ENCODE results near the gene POLR3K.

POLR3K gene

DNA sequence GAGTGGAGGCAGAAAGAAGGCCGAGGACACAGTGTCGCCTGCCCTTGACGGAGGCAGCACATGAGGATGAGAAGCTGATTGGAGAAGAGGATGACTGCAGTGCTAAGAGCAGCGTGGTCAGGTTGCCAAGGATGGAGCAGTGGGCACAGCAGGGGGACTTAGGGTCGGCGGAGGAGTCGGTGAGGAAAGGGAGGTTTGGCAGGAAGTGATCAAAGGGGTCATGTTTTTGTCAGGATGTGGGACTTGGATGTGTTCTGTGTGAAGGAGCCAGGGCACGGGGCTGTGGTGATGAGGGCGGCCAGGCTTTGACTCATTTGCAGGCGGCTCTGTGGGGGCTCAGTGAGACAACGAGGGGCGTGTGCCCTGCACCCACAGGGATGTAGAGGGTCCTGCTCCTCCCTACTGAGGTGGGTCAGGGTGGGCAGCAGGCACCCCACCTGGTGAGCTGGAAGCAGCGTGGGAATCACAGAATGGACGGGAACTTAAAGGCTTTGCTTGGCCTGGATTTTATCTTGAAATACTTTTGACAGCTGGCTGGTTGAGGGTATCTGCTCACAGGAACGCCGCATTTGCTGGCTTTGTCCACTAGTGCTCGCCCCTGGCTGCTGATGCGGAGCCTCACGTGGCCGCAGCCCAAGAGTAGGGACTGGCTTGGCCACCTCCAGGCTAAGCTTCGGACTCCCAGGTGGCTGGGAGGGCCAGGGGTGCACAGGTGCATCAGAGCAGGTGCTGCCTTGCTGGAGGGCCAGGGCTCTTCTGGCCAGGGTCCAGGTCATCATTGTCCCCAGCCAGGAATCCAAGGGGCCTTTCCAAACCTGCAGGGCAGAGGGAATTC is 30.6 kb upstream of the POLR3K start:
- Histone ChIP-seq H3K4ac (ENCODE audit: low read depth, low read length) (no peak overlapping the region), H3K27me3 (ENCODE audit: insufficient read depth, low read length, poor library complexity) (no peaks in the 10 kb centered on the region), H3K23ac (ENCODE audit: low read length) (no peak overlapping the region), H3K36me3 (ENCODE audit: control insufficient read depth, insufficient read depth, low read length) (peaks cover 7% of the 10 kb centered on the region), H2BK15ac (replicated peaks; ENCODE audit: low read depth) (no peak overlapping the region), H2BK5ac (ENCODE audit: low read length) (no peak overlapping the region), H4K8ac (ENCODE audit: low read depth, low read length) (no peak overlapping the region), H3K79me1 (ENCODE audit: low read length) (peaks cover 3% of the 10 kb centered on the region), H3K4me2 (ENCODE audit: low read length) (no peak overlapping the region), H4K5ac (ENCODE audit: low read length) (no peak overlapping the region), H3K4me3 (ENCODE audit: low read length) (no peak overlapping the region), H3K79me2 (ENCODE audit: control insufficient read depth, insufficient read depth, low read length) (no peaks in the 10 kb centered on the region), H2BK120ac (ENCODE audit: low read depth, low read length) (no peak overlapping the region), H3K27ac (ENCODE audit: low read depth, low read length) (no peak overlapping the region), H3K56ac (ENCODE audit: low read length) (no peak overlapping the region), H3K4me1 (ENCODE audit: control insufficient read depth, low read depth, low read length) (no peaks in the 10 kb centered on the region), H3K18ac (ENCODE audit: low read length) (no peak overlapping the region), H2AK5ac (ENCODE audit: low read length) (no peak overlapping the region), H3K9ac (ENCODE audit: low read length) (no peak overlapping the region)
- no CpG with 5 or more reads among the region's 21 CpGs for WGBS (ENCODE audit: extremely low coverage, insufficient coverage, low lambda C conversion rate)
- DNase-seq = no peak

DNA sequence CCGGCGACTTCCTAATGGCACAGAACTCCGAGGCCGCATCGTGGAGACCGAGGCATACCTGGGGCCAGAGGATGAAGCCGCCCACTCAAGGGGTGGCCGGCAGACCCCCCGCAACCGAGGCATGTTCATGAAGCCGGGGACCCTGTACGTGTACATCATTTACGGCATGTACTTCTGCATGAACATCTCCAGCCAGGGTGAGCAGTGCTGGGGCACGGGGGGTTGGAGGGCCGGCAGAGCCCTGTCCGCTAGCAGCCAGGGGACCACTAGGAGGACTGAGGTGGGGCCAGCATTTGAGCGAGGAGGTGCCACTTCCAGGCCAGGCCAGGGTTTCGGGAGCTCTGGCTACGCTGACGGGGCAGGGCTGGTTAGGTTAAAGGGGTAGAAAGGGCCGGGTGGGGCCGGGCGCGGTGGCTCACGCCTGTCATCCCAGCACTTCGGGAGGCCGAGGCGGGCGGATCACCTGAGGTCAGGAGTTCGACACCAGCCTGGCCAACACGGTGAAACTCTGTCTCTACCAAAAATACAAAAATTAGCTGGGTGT is 29.7 kb upstream of the POLR3K start:
- H3K23ac ChIP-seq (ENCODE audit: low read length) = no peak overlapping the region
- no peak overlapping the region for H2BK120ac ChIP-seq (ENCODE audit: low read depth, low read length)
- peaks cover 6% of the 10 kb centered on the region for H3K79me1 ChIP-seq (ENCODE audit: low read length)
- no peak overlapping the region for H3K4ac ChIP-seq (ENCODE audit: low read depth, low read length)
- H3K27ac ChIP-seq (ENCODE audit: low read depth, low read length) = no peak overlapping the region
- H3K79me2 ChIP-seq (ENCODE audit: control insufficient read depth, insufficient read depth, low read length) = no peaks in the 10 kb centered on the region
- no peak overlapping the region for H3K18ac ChIP-seq (ENCODE audit: low read length)
- no peak overlapping the region for H2BK15ac ChIP-seq (replicated peaks; ENCODE audit: low read depth)
- no CpG with 5 or more reads among the region's 31 CpGs for WGBS (ENCODE audit: extremely low coverage, insufficient coverage, low lambda C conversion rate)
- no peak overlapping the region for H3K56ac ChIP-seq (ENCODE audit: low read length)
- H3K4me3 ChIP-seq (ENCODE audit: low read length) = no peak overlapping the region
- H4K8ac ChIP-seq (ENCODE audit: low read depth, low read length) = no peak overlapping the region
- no peak overlapping the region for H3K9ac ChIP-seq (ENCODE audit: low read length)
- H2AK5ac ChIP-seq (ENCODE audit: low read length) = no peak overlapping the region
- DNase-seq = no peak
- H3K36me3 ChIP-seq (ENCODE audit: control insufficient read depth, insufficient read depth, low read length) = peaks cover 7% of the 10 kb centered on the region
- H3K4me2 ChIP-seq (ENCODE audit: low read length) = no peak overlapping the region
- H3K27me3 ChIP-seq (ENCODE audit: insufficient read depth, low read length, poor library complexity) = no peaks in the 10 kb centered on the region
- no peak overlapping the region for H4K5ac ChIP-seq (ENCODE audit: low read length)
- no peak overlapping the region for H2BK5ac ChIP-seq (ENCODE audit: low read length)
- no peaks in the 10 kb centered on the region for H3K4me1 ChIP-seq (ENCODE audit: control insufficient read depth, low read depth, low read length)

DNA sequence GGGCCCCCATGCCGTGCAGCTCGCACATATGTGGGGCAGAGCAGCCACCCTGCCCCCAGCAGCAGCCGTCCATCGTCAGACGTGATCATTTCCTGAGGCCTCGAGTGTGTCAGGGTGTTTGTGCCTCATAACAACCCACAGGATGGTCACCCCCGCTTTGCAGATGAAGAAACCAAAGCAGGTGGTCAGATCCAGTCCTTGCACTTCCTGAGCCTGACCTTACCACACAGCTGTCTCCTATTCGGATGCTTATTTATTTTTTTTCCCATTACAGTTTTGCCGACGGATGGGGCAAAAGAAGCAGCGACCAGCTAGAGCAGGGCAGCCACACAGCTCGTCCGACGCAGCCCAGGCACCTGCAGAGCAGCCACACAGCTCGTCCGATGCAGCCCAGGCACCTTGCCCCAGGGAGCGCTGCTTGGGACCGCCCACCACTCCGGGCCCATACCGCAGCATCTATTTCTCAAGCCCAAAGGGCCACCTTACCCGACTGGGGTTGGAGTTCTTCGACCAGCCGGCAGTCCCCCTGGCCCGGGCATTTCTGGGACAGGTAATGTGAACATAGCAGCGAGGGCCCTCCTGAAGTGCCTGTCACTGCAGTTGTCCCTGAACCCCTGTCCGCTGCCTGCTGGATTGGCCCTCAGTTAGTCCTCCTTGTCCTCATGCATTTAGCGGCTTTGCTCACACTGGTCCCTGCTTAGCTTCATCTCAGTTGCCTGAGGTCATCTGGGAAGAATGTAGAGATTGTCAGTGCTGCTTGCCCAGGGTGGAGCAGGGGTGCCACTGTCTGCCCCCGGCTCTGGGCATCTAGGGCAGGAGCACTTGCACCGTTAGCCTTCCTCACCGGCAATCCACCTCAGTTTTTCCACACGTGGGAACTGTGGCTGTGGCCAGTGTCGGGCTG is 26.0 kb upstream of the POLR3K start:
- Histone ChIP-seq H3K4me2 (ENCODE audit: low read length) (no peak overlapping the region), H3K4me3 (ENCODE audit: low read length) (no peak overlapping the region), H4K8ac (ENCODE audit: low read depth, low read length) (no peak overlapping the region), H3K4me1 (ENCODE audit: control insufficient read depth, low read depth, low read length) (peaks cover 22% of the 10 kb centered on the region), H2BK120ac (ENCODE audit: low read depth, low read length) (no peak overlapping the region), H3K56ac (ENCODE audit: low read length) (peak overlapping the region; percentile 98), H3K23ac (ENCODE audit: low read length) (peak overlapping the region; percentile 92), H2BK5ac (ENCODE audit: low read length) (no peak overlapping the region), H3K79me2 (ENCODE audit: control insufficient read depth, insufficient read depth, low read length) (no peaks in the 10 kb centered on the region), H3K79me1 (ENCODE audit: low read length) (peaks cover 6% of the 10 kb centered on the region), H2BK15ac (replicated peaks; ENCODE audit: low read depth) (no peak overlapping the region), H4K5ac (ENCODE audit: low read length) (no peak overlapping the region), H3K9ac (ENCODE audit: low read length) (peak overlapping the region; percentile 99), H2AK5ac (ENCODE audit: low read length) (no peak overlapping the region), H3K18ac (ENCODE audit: low read length) (no peak overlapping the region), H3K27ac (ENCODE audit: low read depth, low read length) (no peak overlapping the region), H3K36me3 (ENCODE audit: control insufficient read depth, insufficient read depth, low read length) (peaks cover 4% of the 10 kb centered on the region), H3K4ac (ENCODE audit: low read depth, low read length) (no peak overlapping the region), H3K27me3 (ENCODE audit: insufficient read depth, low read length, poor library complexity) (no peaks in the 10 kb centered on the region)
- peak; percentile 36 for DNase-seq
- no CpG with 5 or more reads among the region's 32 CpGs for WGBS (ENCODE audit: extremely low coverage, insufficient coverage, low lambda C conversion rate)

DNA sequence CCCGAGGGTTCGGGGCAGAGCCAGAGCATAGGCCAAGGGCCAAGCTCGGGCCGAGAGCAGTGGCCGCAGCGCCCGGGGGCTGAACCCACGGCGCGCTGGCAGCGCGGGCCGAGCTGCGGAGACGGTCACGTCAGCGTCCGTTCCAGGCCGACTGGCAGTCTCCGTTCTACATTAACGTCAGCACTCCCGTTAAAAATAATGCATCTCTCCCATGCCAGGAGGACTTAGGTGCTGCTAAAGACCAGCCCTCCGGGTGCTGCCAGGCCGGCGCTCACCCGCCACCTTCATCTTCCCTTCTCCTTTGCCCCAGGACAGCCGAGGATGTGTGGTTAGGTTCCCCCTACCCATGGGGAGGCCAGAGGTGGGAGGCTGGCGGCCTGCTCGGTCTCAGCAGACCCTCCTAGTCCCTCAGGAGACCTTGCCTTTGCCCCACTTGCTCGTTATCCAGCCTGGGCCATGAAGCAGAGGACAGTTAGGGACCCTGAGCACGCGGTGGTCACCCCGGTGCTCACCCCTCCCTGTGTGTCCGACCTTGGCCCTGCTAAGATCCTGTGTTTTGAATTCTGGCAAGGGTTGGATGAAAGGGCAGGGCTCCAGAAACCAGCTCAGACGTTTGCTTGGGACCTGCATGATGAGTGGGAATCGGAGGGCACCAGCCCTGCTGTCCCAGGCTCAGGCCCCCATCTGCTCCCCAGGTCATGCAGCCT is 25.2 kb upstream of the POLR3K start:
- peak overlapping the region; percentile 83 for H3K18ac ChIP-seq (ENCODE audit: low read length)
- no peak overlapping the region for H4K8ac ChIP-seq (ENCODE audit: low read depth, low read length)
- H3K23ac ChIP-seq (ENCODE audit: low read length) = peak overlapping the region; percentile 92
- H2BK15ac ChIP-seq (replicated peaks; ENCODE audit: low read depth) = no peak overlapping the region
- H2BK5ac ChIP-seq (ENCODE audit: low read length) = peak overlapping the region; percentile 63
- H4K5ac ChIP-seq (ENCODE audit: low read length) = no peak overlapping the region
- peak overlapping the region; percentile 98 for H3K56ac ChIP-seq (ENCODE audit: low read length)
- no peak for DNase-seq
- no CpG with 5 or more reads among the region's 36 CpGs for WGBS (ENCODE audit: extremely low coverage, insufficient coverage, low lambda C conversion rate)
- H2BK120ac ChIP-seq (ENCODE audit: low read depth, low read length) = peak overlapping the region; percentile 63
- peak overlapping the region; percentile 89 for H3K4ac ChIP-seq (ENCODE audit: low read depth, low read length)
- H3K27me3 ChIP-seq (ENCODE audit: insufficient read depth, low read length, poor library complexity) = no peaks in the 10 kb centered on the region
- H3K36me3 ChIP-seq (ENCODE audit: control insufficient read depth, insufficient read depth, low read length) = peaks cover 4% of the 10 kb centered on the region
- H3K27ac ChIP-seq (ENCODE audit: low read depth, low read length) = peak overlapping the region; percentile 14
- peak overlapping the region; percentile 99 for H3K9ac ChIP-seq (ENCODE audit: low read length)
- H3K4me2 ChIP-seq (ENCODE audit: low read length) = peak overlapping the region; percentile 85
- H3K79me1 ChIP-seq (ENCODE audit: low read length) = peaks cover 6% of the 10 kb centered on the region
- H3K4me1 ChIP-seq (ENCODE audit: control insufficient read depth, low read depth, low read length) = peaks cover 30% of the 10 kb centered on the region
- H2AK5ac ChIP-seq (ENCODE audit: low read length) = no peak overlapping the region
- H3K79me2 ChIP-seq (ENCODE audit: control insufficient read depth, insufficient read depth, low read length) = no peaks in the 10 kb centered on the region
- peak overlapping the region; percentile 79 for H3K4me3 ChIP-seq (ENCODE audit: low read length)

DNA sequence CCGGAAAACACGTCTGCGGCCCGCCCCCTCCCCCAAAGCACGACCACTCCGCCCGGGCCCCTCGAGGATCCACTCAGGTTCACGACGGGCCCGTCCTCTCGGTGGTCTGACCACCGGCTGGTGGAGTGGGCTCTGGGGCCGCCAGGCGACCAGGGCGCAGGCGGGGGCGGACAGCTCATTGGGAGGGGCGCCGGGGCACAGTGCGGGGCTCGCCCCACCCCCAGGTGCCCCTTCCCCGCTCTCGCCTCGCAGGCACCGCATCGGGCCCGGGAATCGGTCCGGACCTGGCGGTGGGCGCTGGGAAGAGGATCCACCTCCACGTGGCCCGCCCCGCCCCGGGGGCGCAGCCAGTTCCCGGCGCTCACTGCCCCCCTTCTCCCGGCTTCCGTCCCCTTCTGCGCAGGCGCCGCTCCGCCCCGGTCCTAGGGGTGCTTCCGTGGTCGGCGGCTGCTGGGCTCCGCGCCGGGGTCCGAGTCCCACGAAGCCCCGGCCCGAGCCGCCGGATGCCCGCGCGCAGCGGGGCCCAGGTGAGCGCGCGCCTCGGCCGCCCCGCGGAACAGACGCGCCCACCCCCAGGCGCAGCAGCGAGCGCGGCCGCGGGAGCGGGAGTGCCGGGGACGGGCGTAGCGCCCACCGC is 24.5 kb upstream of the POLR3K start, which contains the start of gene MPG:
Gene MPG (plus strand): TSS at position 419 of the 637 bp plus-strand sequence. CDS start 85 bp downstream, at position 504.
- Histone ChIP-seq H3K23ac (ENCODE audit: low read length) (peak within 1 kb of the TSS; percentile 92), H3K36me3 (ENCODE audit: control insufficient read depth, insufficient read depth, low read length) (peaks cover 4% of the 10 kb centered on the region), H4K8ac (ENCODE audit: low read depth, low read length) (peak within 1 kb of the TSS; percentile 2), H2BK120ac (ENCODE audit: low read depth, low read length) (peak within 1 kb of the TSS; percentile 63), H2AK5ac (ENCODE audit: low read length) (peak within 1 kb of the TSS; percentile 71), H2BK15ac (replicated peaks; ENCODE audit: low read depth) (no peak within 1 kb of the TSS), H3K4me3 (ENCODE audit: low read length) (peak within 1 kb of the TSS; percentile 79), H2BK5ac (ENCODE audit: low read length) (peak within 1 kb of the TSS; percentile 63), H3K79me1 (ENCODE audit: low read length) (peaks cover 6% of the 10 kb centered on the region), H3K18ac (ENCODE audit: low read length) (peak within 1 kb of the TSS; percentile 83), H3K4ac (ENCODE audit: low read depth, low read length) (peak within 1 kb of the TSS; percentile 89), H3K4me2 (ENCODE audit: low read length) (peak within 1 kb of the TSS; percentile 85), H3K9ac (ENCODE audit: low read length) (peak within 1 kb of the TSS; percentile 99), H3K27ac (ENCODE audit: low read depth, low read length) (peak within 1 kb of the TSS; percentile 93), H3K56ac (ENCODE audit: low read length) (peak within 1 kb of the TSS; percentile 98), H3K79me2 (ENCODE audit: control insufficient read depth, insufficient read depth, low read length) (no peaks in the 10 kb centered on the region), H4K5ac (ENCODE audit: low read length) (no peak within 1 kb of the TSS), H3K4me1 (ENCODE audit: control insufficient read depth, low read depth, low read length) (peaks cover 34% of the 10 kb centered on the region), H3K27me3 (ENCODE audit: insufficient read depth, low read length, poor library complexity) (no peaks in the 10 kb centered on the region)
- DNase-seq = peak; percentile 76
- WGBS (ENCODE audit: extremely low coverage, insufficient coverage, low lambda C conversion rate) = no CpG with 5 or more reads among the region's 83 CpGs
